ENCODE results near the gene RFX3. TPM values are rescaled to one million over a fixed set of nuclear protein-coding genes. Genes with fewer than 3 reads are reported as not detected.
A peak's percentile ranks its signal among the peaks of the same experiment; 100 is the strongest.

The RFX3 gene
- total and polyA plus RNA-seq, 2 of the 13 experiments (the other 11 are each of a cell fraction or from before 2014, with no cell fraction given) = 2.7 to 5.3 TPM

- peak; percentile 45 for TF ChIP-seq MAZ (IDR thresholded peaks at IDR 0.05; ENCODE audit: borderline replicate concordance, low read depth, low read length)
- peak; percentile 84 for TF ChIP-seq MAZ (CRISPR knock-in tag; IDR thresholded peaks at IDR 0.05; ENCODE audit: low read depth)
- TF ChIP-seq ZNF749 (CRISPR knock-in tag; IDR thresholded peaks at IDR 0.05; ENCODE audit: borderline replicate concordance) = peak; percentile 74; the same call in 1 of the 2 replicates
- TF ChIP-seq MIER2 (CRISPR knock-in tag; IDR thresholded peaks at IDR 0.05) = no peak
- no peak for TF ChIP-seq ATF4 (CRISPR knock-in tag; IDR thresholded peaks at IDR 0.05)
- peak; percentile 70; the same call in 1 of the 2 replicates for TF ChIP-seq KAT7 (CRISPR knock-in tag; IDR thresholded peaks at IDR 0.05; ENCODE audit: borderline replicate concordance)
- TF ChIP-seq ZNF737 (CRISPR knock-in tag; IDR thresholded peaks at IDR 0.05; ENCODE audit: borderline replicate concordance) = peak; percentile 41; the same call in 1 of the 2 replicates
- TF ChIP-seq ZNF550 (CRISPR knock-in tag; IDR thresholded peaks at IDR 0.05; ENCODE audit: borderline replicate concordance) = no peak
- TF ChIP-seq NCOA2 (CRISPR knock-in tag; IDR thresholded peaks at IDR 0.05) = 0 out of 2 replicates have a peak, but pooled peaks have one; percentile 30
- peak; percentile 96 for TF ChIP-seq DMAP1 (CRISPR knock-in tag; IDR thresholded peaks at IDR 0.05)
- TF ChIP-seq AGO2 (optimal IDR thresholded peaks at IDR 0.05; ENCODE audit: low read depth, low read length) = peak; percentile 99
- 0 out of 2 replicates have a peak, but pooled peaks have one; percentile 52 for TF ChIP-seq FOXM1 (CRISPR knock-in tag; IDR thresholded peaks at IDR 0.05)
- no peak; the same call in 1 of the 2 replicates for TF ChIP-seq ARNTL (CRISPR knock-in tag; IDR thresholded peaks at IDR 0.05)
- TF ChIP-seq GFI1 (CRISPR knock-in tag; IDR thresholded peaks at IDR 0.05; ENCODE audit: borderline replicate concordance) = 0 out of 2 replicates have a peak, but pooled peaks have one; percentile 40
- TF ChIP-seq FOSL1 (CRISPR knock-in tag; IDR thresholded peaks at IDR 0.05; ENCODE audit: borderline replicate concordance) = 0 out of 2 replicates have a peak, but pooled peaks have one; percentile 19
- 0 out of 2 replicates have a peak, but pooled peaks have one; percentile 52 for TF ChIP-seq ZNF564 (CRISPR knock-in tag; IDR thresholded peaks at IDR 0.05)
- TF ChIP-seq SUZ12 (IDR thresholded peaks at IDR 0.05; ENCODE audit: low read depth, low read length) = no peak
- peak; percentile 79; the same call in 1 of the 2 replicates for TF ChIP-seq ZMAT3 (CRISPR knock-in tag; conservative IDR thresholded peaks at IDR 0.05)
- peak; percentile 88 for TF ChIP-seq TARDBP (CRISPR knock-in tag; IDR thresholded peaks at IDR 0.05)
- peak; percentile 50 for TF ChIP-seq ZNF609 (CRISPR knock-in tag; IDR thresholded peaks at IDR 0.05; ENCODE audit: borderline replicate concordance)
- peak; percentile 90 for TF ChIP-seq ZNF205 (CRISPR knock-in tag; IDR thresholded peaks at IDR 0.05)
- TF ChIP-seq ZNF292 (CRISPR knock-in tag; IDR thresholded peaks at IDR 0.05; ENCODE audit: borderline replicate concordance, low read depth) = no peak
- TF ChIP-seq ZSCAN31 (CRISPR knock-in tag; IDR thresholded peaks at IDR 0.05; ENCODE audit: low read depth) = peak; percentile 97
- no peak for TF ChIP-seq PAWR (CRISPR knock-in tag; IDR thresholded peaks at IDR 0.05; ENCODE audit: borderline replicate concordance)
These were observed 580 bp upstream of the RFX3 start (continued) for GRCh38 chr9:3526165-3526996.

Measured in HepG2 (cell line).